IPS DF 4.7 (cell line): ENCODE measurements around the gene ELK3.

Experiments used
- DNase-seq: peaks from one replicate; pipeline ENCODE4 v3.0.0-alpha.2; 2013; ENCODE audit warnings: low spot score; ENCODE audit errors: extremely low read depth

ELK3 gene

GRCh38 chr12:96187956-96188355 is 6.2 kb upstream of the ELK3 start:
- DNase-seq, result no peak

- no peak for DNase-seq
Observed at GRCh38 chr12:96189781-96190180, 4.4 kb upstream of the ELK3 start.

GRCh38 chr12:96190413-96191108 is 3.6 kb upstream of the ELK3 start:
- DNase-seq, result no peak

GRCh38 chr12:96192926-96193573 is 1.1 kb upstream of the ELK3 start:
- DNase-seq, result no peak

GRCh38 chr12:96194576-96194889 is 358 bp downstream of the ELK3 start:
- no peak for DNase-seq

GRCh38 chr12:96194971-96195844 is 1.0 kb downstream of the ELK3 start:
- DNase-seq, result no peak

- no peak for DNase-seq
Observed at GRCh38 chr12:96195845-96196451, 1.8 kb downstream of the ELK3 start.

GRCh38 chr12:96196781-96197180 is 2.6 kb downstream of the ELK3 start:
- no peak for DNase-seq

GRCh38 chr12:96197503-96198272 is 3.5 kb downstream of the ELK3 start:
- no peak for DNase-seq

GRCh38 chr12:96198965-96199364 is 4.8 kb downstream of the ELK3 start:
- DNase-seq, result no peak

- no peak for DNase-seq
Observed at GRCh38 chr12:96199464-96199863, 5.3 kb downstream of the ELK3 start.

- DNase-seq, result no peak
Observed at GRCh38 chr12:96201272-96202227, 7.4 kb downstream of the ELK3 start.

- no peak for DNase-seq
Observed at GRCh38 chr12:96204381-96204780, 10.2 kb downstream of the ELK3 start.

GRCh38 chr12:96205908-96206307 is 11.7 kb downstream of the ELK3 start:
- no peak for DNase-seq

- no peak for DNase-seq
Observed at GRCh38 chr12:96206936-96207662, 12.9 kb downstream of the ELK3 start.

GRCh38 chr12:96208346-96208745 is 14.2 kb downstream of the ELK3 start:
- DNase-seq, result no peak

- no peak for DNase-seq
Observed at GRCh38 chr12:96208801-96209549, 14.8 kb downstream of the ELK3 start.

- no peak for DNase-seq
Observed at GRCh38 chr12:96210376-96211055, 16.3 kb downstream of the ELK3 start.
